Urinary bladder (tissue), 4 donors: ENCODE data around the gene ANKRD44. TPM values are rescaled to one million over a fixed set of nuclear protein-coding genes. Genes with fewer than 3 reads are reported as not detected.
"Not testable (repeated sequence)": the region's sequence is repeated elsewhere in the genome, so short reads cannot be mapped to it uniquely, and the experiment has no call there.

ENCODE experiments used
- DNase-seq: peaks from one replicate; pipeline ENCODE4 v3.0.0-alpha.2; 2015; ENCODE audit errors: extremely low spot score
- H3K27ac ChIP-seq: one replicate; pipeline ENCODE4 v1.5.1; 2013; ENCODE audit warnings: low read depth, mild to moderate bottlenecking, moderate library complexity
- H3K36me3 ChIP-seq: one replicate; pipeline ENCODE4 v1.6.1; 2013; ENCODE audit warnings: mild to moderate bottlenecking, moderate library complexity; ENCODE audit not compliant: insufficient read depth
- H3K4me1 ChIP-seq: one replicate; pipeline ENCODE4 v1.6.1; 2013; ENCODE audit warnings: mild to moderate bottlenecking, moderate library complexity; ENCODE audit not compliant: insufficient read depth
- H3K4me3 ChIP-seq: one replicate; pipeline ENCODE4 v1.5.1; 2013; ENCODE audit warnings: low read depth, low read length
- WGBS: extraction: QIAGEN DNeasy Blood & Tissue Kit; methylation state at CpG from one replicate; pipeline ENCODE4 v1.1.7; 2013; 5-methylcytosine and 5-hydroxymethylcytosine counted together
- polyA plus RNA-seq: library from polyadenylated mRNA; stranded (reverse); fragments of 200-250 nt; gene quantifications from one replicate; pipeline ENCODE4 v1.2.3, GENCODE V29; 2013
- total RNA-seq: library from RNA; depleted of rRNA; stranded (reverse); fragments of >200 nt; gene quantifications from one replicate; pipeline ENCODE4 v1.2.3, GENCODE V29; 2014
- donor health status: healthy with polysubstance abuse.
- donor health status: healthy.

Gene ANKRD44
- total and polyA plus RNA-seq, 2 donors: 17.5 to 39.4 TPM

DNA sequence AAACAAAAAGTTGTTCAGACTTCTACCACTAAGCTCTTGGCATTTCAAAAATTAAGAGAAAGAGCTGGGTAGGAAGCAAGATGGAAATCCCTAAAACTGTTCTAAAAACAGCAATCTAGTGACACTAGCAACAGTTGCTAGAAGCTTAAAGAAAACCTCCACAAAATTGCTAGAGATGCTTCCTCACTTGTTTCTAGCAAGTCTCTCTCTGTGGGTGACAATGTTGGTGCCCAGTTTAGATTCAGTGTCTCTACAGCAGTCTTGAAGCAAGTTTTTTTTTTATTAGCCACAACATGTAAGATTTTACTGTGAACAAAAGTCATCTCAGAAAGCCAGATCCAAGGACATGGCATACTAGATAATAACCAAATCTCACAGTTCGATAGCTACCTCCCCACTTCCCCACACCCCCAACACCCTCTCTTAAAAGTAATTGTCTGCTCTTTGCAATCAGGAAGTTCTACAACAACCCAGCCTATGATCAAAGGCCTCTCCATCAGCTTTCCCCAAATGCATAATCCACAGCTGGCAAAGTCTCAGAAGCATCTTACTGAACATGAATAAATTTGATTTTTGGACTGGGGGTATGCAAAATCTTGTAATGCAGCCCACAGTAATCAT lies 70.0 kb downstream of the ANKRD44 start:
- H3K36me3 ChIP-seq: no peaks in the 10 kb centered on the region
- H3K4me1 ChIP-seq: no peaks in the 10 kb centered on the region
- DNase-seq: no peak
- 66% methylated on average over 1 of the region's 1 CpG for WGBS
- H3K27ac ChIP-seq: no peak overlapping the region
- no peak overlapping the region for H3K4me3 ChIP-seq

DNA sequence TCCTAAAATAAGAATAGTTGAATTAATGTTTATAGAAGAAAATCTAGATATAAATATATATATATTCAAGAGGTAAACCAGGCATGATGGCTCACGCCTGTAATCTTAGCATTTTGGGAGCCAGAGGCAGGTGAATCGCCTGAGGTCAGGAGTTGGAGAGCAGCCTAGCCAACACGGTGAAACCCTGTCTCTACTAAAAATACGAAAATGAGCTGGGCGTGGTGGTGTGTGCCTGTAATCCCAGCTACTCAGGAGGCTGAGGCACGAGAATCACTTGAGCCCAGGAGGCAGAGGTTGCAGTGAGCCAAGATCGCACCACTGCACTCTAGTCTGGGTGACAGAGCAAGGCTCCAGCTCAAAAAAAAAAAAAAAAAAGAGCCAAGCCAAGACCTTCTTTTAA lies 70.6 kb downstream of the ANKRD44 start:
- not testable (repeated sequence) for H3K27ac ChIP-seq, H3K4me3 ChIP-seq, H3K4me1 ChIP-seq, DNase-seq, H3K36me3 ChIP-seq
- 66% methylated on average over 7 of the region's 7 CpGs for WGBS

DNA sequence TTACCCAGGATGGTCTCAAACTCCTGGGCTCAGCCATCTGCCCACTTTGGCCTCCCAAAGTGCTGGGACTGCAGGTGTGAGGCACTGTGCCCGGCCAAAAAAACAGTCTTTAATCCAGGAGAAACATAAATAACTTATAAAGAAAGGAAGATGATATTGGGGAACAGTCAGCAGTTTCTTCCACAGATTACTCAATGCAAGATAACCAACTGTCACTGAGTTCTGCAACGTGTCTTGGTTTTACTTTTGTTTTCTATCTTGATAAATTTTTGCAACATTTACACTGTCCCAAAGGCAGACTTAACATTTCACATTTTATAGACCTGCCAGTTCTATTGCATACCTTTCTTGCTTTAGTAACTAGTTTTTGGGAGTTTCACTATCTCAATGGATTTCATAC lies 71.1 kb downstream of the ANKRD44 start:
- no peak for DNase-seq
- Histone ChIP-seq H3K27ac (no peak overlapping the region), H3K4me3 (no peak overlapping the region), H3K36me3 (no peaks in the 10 kb centered on the region), H3K4me1 (no peaks in the 10 kb centered on the region)
- 29% methylated on average over 2 of the region's 2 CpGs for WGBS

DNA sequence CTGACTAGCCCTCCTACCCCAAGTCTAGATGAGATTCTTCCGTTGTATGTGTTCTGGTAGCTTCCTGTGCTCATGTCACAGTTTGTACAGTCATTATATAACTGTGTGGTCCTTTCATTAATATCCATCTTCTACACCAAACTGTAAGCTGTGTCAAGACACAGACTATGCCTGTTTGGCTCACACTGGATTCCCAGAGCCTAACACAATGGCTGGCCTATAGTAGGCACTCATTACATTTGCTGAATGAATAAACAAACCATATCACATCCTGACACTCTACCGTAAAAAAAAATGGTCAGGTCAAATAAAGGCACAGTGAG lies 72.6 kb downstream of the ANKRD44 start:
- 65% methylated on average over 2 of the region's 2 CpGs for WGBS
- no peak overlapping the region for H3K27ac ChIP-seq

DNA sequence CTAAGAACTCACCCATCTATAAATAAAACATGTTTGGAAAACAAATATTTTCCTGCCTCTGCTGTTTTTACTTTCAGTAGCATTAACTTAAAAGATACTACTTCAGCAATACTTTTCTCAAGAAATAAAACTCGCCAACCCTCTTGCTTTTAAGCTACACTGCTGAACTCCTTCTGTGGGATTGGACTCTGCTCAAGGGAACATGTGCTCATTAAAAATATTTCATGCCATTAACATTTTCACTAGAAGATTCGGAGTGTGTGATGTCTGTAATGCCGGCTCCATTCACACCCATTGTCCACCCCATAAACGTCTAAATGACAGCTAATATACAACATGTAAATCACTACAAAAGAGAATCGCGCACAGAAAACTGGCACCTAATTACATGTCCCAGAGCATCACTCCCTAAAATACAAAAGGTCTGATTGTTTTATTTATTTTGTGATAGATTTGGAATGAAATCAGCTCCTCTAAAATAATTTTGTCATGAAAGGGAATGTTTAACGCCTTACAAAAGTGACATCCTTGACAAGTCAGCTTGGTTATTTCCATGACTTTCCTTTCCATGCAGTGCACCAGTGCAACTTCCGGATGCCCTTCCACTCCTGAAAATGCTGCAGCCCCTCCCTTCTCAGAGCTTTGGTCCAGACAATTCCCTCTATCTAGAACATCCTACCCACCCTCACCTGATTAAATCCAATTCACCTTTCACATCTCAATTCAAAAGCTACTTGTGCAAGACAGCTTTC lies 73.1 kb downstream of the ANKRD44 start:
- H3K27ac ChIP-seq: no peak overlapping the region

More for the DNA sequence above, 72.6 kb downstream of the ANKRD44 start:
- Histone ChIP-seq H3K36me3 (no peaks in the 10 kb centered on the region), H3K4me3 (no peak overlapping the region), H3K4me1 (no peaks in the 10 kb centered on the region)
- DNase-seq: no peak

DNA sequence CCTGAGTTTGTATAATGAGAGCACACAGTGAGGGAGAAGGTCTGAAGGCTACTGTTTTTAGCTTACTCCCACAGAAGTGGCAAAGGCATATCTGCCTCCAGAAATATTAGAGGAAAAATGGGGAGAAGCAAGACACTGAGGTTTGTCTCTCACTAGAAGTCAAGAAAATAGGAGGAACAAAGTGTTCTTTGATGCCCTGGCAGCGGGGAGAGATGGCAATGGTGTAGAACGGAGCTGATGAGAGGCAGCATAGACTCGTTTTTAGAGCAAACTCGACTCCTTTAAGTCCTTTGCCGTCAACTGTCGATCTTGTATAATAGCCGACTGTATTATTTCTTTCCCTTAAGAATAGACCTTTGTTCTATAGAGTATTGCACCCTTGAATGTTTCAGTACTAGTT lies 73.8 kb downstream of the ANKRD44 start:
- Histone ChIP-seq H3K4me1 (no peaks in the 10 kb centered on the region), H3K27ac (no peak overlapping the region), H3K36me3 (no peaks in the 10 kb centered on the region), H3K4me3 (no peak overlapping the region)
- DNase-seq: no peak
- 93% methylated on average over 7 of the region's 7 CpGs for WGBS

More for the DNA sequence above, 73.1 kb downstream of the ANKRD44 start:
- H3K4me3 ChIP-seq: no peak overlapping the region
- no peak for DNase-seq
- 78% methylated on average over 8 of the region's 8 CpGs for WGBS
- no peaks in the 10 kb centered on the region for H3K36me3 ChIP-seq
- H3K4me1 ChIP-seq: no peaks in the 10 kb centered on the region

DNA sequence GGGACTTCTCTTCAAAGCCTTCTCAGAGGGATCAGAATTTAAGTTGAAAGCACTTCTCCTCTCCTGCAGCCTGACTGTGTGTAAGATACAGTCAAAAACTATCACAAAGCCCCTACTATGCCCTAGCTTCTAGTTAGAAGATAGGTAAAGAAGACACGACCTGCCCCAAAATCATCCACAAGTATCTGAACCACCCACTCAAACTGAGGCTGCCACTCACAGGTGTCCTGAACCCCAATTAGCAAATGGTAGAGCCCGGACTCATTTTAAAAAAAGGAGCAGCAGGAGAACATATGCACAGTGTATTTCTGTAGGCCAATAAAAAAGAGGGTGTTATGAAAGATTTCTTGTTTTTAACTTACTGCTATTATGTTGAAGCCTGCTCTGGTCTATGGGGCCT lies 74.4 kb downstream of the ANKRD44 start:
- Histone ChIP-seq H3K36me3 (no peaks in the 10 kb centered on the region), H3K4me3 (no peak overlapping the region), H3K4me1 (no peaks in the 10 kb centered on the region), H3K27ac (no peak overlapping the region)
- WGBS: 92% methylated on average over 2 of the region's 2 CpGs
- DNase-seq: no peak

DNA sequence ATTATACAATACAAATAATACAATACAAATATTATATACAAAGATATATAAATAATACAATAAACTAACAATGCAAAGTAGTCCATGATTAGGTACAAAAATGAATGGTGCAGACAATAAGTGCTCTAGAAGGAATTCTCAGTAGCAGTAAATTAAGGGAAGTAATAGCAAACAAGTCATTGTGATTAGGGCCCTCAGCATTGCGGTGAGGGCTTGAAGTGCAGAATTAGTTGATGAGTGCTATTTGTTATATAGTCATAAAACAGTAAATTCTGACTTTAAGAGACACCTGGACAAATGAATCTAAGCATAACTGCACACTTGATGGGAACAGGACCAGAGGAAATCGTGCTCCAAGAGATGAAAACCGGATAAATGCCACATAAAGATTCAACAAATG lies 74.9 kb downstream of the ANKRD44 start:
- 84% methylated on average over 3 of the region's 3 CpGs for WGBS
- DNase-seq: no peak
- H3K36me3 ChIP-seq: no peaks in the 10 kb centered on the region
- no peak overlapping the region for H3K27ac ChIP-seq
- no peaks in the 10 kb centered on the region for H3K4me1 ChIP-seq
- H3K4me3 ChIP-seq: no peak overlapping the region

DNA sequence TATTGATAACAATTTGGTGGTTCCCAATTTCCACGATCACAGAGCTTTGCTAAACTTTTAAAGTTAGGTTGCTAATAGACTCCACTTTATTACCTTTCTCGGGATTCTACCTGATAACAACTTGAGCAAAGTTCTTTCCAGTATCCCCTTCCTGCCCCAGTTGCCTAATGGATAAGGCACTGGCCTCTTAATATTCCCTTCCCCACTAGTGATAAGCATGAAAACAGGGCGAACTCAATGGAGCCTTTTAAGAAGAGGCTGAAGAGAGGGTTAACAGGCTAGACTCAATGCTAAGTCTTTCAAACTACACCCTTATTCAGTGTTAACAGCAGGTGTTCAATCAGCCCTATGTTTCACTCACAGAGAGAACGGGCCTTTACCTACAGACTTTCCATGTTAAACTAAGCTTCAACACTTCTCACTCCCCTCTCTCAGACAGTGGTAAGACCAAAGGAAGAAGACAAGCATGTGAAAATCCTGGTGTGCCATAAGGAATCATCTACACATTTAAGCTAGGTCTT lies 75.8 kb downstream of the ANKRD44 start:
- 96% methylated on average over 4 of the region's 4 CpGs for WGBS
- no peaks in the 10 kb centered on the region for H3K4me1 ChIP-seq

DNA sequence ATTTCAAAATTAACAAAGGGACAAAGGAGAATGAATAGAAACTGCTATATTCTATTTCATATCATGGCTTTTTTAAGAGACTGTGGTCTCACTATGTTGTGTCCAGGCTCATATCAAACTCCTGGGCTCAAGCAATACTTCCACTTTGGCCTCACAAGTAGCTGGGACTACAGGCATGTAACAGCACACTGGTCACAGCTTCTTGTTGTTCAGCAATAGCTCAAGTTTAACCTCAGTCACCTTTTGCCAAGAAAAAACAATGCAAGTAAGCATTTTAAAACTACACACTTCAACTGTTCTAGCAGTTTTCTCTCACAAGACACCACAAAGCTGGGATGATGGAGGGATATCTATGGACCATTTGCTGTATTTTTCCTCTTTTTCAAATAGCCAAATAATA lies 77.1 kb downstream of the ANKRD44 start:
- Histone ChIP-seq H3K4me1 (no peaks in the 10 kb centered on the region), H3K27ac (no peak overlapping the region), H3K36me3 (no peaks in the 10 kb centered on the region), H3K4me3 (no peak overlapping the region)
- DNase-seq: no peak

More for the DNA sequence above, 75.8 kb downstream of the ANKRD44 start:
- Histone ChIP-seq H3K36me3 (no peaks in the 10 kb centered on the region), H3K4me3 (no peak overlapping the region), H3K27ac (no peak overlapping the region)
- DNase-seq: no peak

DNA sequence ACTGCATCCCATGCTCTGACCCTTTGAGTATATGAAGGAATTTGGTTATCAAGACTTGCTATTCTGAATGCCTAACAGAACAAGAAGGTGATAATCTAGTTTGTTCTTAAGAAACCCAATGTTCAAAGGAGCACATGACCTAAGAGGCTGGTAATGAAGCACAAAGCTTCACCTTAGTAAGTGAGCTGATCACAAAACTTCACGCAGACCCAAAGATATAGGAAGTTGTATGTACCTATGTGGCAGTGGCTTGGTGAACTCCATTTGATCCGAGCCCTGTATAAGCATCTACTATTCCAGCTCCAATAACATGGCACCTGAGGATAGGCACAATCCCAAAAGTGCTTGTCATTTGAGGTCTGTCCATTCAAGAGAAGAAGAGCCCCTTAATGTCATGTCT lies 78.6 kb downstream of the ANKRD44 start:
- WGBS: 97% methylated on average over 2 of the region's 2 CpGs
- no peak for DNase-seq
- H3K27ac ChIP-seq: no peak overlapping the region

DNA sequence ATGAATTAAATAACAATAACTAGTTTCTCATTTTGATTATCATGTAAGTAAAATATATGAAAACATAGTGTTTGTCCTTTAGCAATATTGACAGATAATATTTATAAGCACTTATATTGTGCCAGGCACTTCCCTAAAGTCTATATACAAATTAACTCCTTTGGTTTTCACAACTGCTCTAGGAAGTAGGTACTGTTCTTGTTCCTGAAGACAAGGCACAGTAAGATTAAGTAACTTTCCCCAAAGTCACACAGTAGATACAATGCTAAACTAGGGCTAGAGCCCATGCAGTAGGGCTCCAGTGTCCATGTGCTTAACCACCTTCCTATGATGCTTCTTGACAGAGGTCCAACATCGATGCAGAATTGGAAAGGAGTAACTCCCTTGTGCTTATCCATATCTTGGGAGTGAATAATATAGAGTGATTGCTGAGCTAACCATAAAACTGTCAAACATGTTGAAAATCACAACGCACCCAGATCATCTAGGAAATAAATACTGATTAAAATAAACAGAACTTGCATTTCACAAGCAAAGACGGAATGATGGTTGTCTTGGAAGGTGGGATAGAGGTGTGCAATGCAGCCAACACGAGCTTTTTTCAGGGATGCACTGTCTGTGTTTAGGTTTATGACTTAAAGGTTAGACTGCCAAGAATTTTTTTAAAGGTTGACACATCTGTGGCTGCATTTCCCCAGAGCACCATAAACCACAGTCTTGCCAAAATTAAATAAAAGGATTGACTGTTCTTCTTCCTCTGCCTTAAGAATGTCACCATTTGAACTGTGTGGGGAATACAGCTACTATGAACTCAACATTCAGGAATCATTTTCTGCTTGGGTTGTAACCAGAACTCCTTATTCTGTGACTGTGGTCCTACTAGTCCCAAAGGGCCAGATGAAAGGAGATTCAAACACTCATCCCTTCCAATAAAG lies 80.8 kb downstream of the ANKRD44 start:
- WGBS: 24% methylated on average over 4 of the region's 4 CpGs
- Histone ChIP-seq H3K4me3 (no peak overlapping the region), H3K36me3 (no peaks in the 10 kb centered on the region), H3K27ac (peak overlapping the region; percentile 41), H3K4me1 (no peaks in the 10 kb centered on the region)
- no peak for DNase-seq

More for the DNA sequence above, 78.6 kb downstream of the ANKRD44 start:
- Histone ChIP-seq H3K4me1 (no peaks in the 10 kb centered on the region), H3K4me3 (no peak overlapping the region), H3K36me3 (no peaks in the 10 kb centered on the region)

DNA sequence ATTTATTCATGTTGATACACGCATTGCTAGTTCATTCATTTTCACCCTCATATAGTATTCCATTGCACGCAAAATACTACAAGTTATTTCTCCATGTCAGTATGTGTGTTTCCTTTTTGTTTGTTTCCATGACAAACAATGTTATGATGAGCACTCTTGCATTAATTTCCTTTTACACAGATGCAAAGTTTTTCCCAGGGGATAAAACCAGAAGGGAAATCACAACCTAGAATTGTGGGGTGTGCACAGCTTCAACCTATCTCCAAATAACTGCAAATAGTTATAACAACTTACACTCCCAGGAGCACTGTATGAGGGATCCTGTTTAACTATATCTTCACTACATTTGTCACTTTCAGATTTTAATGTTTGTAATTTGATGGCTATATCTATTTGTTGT lies 87.1 kb downstream of the ANKRD44 start:
- 97% methylated on average over 2 of the region's 2 CpGs for WGBS

More for the DNA sequence above, 87.1 kb downstream of the ANKRD44 start:
- Histone ChIP-seq H3K4me3 (no peak overlapping the region), H3K4me1 (no peaks in the 10 kb centered on the region), H3K27ac (no peak overlapping the region), H3K36me3 (no peaks in the 10 kb centered on the region)
- no peak for DNase-seq
